Breast epithelium (tissue), 3 donors: Measurements from ENCODE around the gene GPSM1.

Source experiments
- CTCF ChIP-seq, 3 donors: fragments of 450-650 bp; IDR thresholded peaks; one replicate each; pipeline ENCODE4 v1.5.1; 2016 to 2017; ENCODE audit warnings: antibody characterized with exemption in 3 of 3, mild to moderate bottlenecking in 3 of 3, moderate library complexity in 3 of 3
- POLR2A ChIP-seq: fragments of 450-650 bp; IDR thresholded peaks from one replicate; pipeline ENCODE4 v1.6.1; 2016; ENCODE audit warnings: antibody characterized with exemption, mild to moderate bottlenecking, moderate library complexity
- POLR2AphosphoS5 ChIP-seq, 3 donors: sonication (generic); formaldehyde crosslinking; IDR thresholded peaks; one replicate each; pipeline ENCODE4 v1.6.1; 2017; ENCODE audit warnings: antibody characterized with exemption in 3 of 3

DNA sequence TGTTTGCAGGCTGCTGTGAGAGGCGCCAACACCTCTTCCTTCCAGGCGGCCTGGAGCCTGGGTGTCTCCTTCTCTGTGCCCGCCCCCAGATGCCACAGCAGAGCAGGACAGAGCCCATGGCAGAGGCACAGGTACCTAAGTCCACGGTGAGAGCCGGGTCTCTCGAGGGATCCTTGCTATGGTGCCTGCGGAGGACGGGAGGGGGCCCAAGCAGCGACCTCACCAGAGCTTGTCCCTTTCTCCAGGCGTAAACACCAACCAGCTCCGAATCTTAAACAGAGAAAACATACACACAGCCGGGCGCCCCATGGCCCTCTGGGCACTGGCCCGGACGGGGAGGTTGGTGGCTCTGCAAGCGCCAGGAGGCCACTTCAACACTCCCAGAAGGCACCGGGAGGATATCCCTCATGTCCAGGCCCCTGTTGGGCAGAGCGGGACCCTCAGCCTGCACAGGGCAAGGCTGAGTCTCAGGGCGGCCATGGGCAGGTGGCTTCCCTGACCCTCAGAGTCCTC lies 35.3 kb upstream of the GPSM1 start:
- TF ChIP-seq CTCF (IDR thresholded peaks at IDR 0.05) (no peak), POLR2A (no peak), POLR2AphosphoS5 (IDR thresholded peaks at IDR 0.05) (no peak)
